PC-9 (cell line): ENCODE data around the gene SEZ6L.

Experiments used
- EZH2 ChIP-seq: fragments of 200-600 bp; sonication (generic); IDR thresholded peaks from 2 replicates; pipeline ENCODE4 v1.8.0; 2017; ENCODE audit warnings: antibody characterized with exemption, low read depth
- TF ChIP-seq, protein P1 (sequence below): fragments of 200-600 bp; sonication (generic); conservative IDR thresholded peaks from 2 replicates; pipeline ENCODE4 v1.6.1; 2017; ENCODE audit warnings: mixed run types, antibody characterized with exemption, mild to moderate bottlenecking, moderate library complexity

DNA sequence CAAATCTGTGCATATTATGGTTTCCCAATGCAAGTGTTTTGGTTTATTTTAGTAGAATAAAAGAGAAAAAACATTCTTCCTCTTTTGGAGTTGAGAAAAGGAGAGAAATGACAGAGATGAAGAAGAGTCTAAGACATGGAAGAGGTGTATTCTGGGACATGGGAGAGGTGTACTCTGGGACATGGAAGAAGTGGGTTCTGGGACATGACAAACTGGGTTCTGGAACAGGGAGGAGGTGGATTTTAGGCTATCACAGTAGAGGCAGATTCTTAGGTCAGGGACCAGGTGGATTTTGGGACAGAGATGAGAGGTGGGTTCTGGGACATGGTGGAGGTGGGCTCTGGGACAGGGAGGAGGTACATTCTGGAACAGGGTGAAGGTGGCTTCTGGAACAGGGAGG, 257.7 kb downstream of the SEZ6L start:
- no peak for TF ChIP-seq EZH2
- TF ChIP-seq, protein P1, sequence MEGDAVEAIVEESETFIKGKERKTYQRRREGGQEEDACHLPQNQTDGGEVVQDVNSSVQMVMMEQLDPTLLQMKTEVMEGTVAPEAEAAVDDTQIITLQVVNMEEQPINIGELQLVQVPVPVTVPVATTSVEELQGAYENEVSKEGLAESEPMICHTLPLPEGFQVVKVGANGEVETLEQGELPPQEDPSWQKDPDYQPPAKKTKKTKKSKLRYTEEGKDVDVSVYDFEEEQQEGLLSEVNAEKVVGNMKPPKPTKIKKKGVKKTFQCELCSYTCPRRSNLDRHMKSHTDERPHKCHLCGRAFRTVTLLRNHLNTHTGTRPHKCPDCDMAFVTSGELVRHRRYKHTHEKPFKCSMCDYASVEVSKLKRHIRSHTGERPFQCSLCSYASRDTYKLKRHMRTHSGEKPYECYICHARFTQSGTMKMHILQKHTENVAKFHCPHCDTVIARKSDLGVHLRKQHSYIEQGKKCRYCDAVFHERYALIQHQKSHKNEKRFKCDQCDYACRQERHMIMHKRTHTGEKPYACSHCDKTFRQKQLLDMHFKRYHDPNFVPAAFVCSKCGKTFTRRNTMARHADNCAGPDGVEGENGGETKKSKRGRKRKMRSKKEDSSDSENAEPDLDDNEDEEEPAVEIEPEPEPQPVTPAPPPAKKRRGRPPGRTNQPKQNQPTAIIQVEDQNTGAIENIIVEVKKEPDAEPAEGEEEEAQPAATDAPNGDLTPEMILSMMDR = no peak
